ENCODE measurements around the gene TSPAN9.

The TSPAN9 gene

GRCh38 chr12:3298603-3299002 is 221.4 kb downstream of the TSPAN9 start:
- H3K4me3 ChIP-seq (ENCODE audit: low read depth, low read length), result no peak overlapping the region
- in situ Hi-C loops (cut with HindIII; ENCODE audit: low sequenced_read_pairs), result no loop called here
- no peak for DNase-seq (ENCODE audit: low read depth)
- TF ChIP-seq CTCF (IDR thresholded peaks at IDR 0.05; ENCODE audit: low read depth, low read length, missing control alignments), result no peak

- TF ChIP-seq CTCF (IDR thresholded peaks at IDR 0.05; ENCODE audit: low read depth, low read length, missing control alignments), result peak; percentile 98
- H3K4me3 ChIP-seq (ENCODE audit: low read depth, low read length), result peak overlapping the region; percentile 17
- in situ Hi-C loops (cut with HindIII; ENCODE audit: low sequenced_read_pairs), result no loop called here
Measured at GRCh38 chr12:3299929-3300832, 223.0 kb downstream of the TSPAN9 start.

GRCh38 chr12:3300833-3301401 is 223.7 kb downstream of the TSPAN9 start:
- no peak for DNase-seq (ENCODE audit: low read depth)
- no peak overlapping the region for H3K4me3 ChIP-seq (ENCODE audit: low read depth, low read length)
- TF ChIP-seq CTCF (IDR thresholded peaks at IDR 0.05; ENCODE audit: low read depth, low read length, missing control alignments), result no peak
- in situ Hi-C loops (cut with HindIII; ENCODE audit: low sequenced_read_pairs), result no loop called here

More at GRCh38 chr12:3299929-3300832, 223.0 kb downstream of the TSPAN9 start:
- DNase-seq (ENCODE audit: low read depth), result peak; percentile 68

- no peak for TF ChIP-seq CTCF (IDR thresholded peaks at IDR 0.05; ENCODE audit: low read depth, low read length, missing control alignments)
- no peak for DNase-seq (ENCODE audit: low read depth)
- in situ Hi-C loops (cut with HindIII; ENCODE audit: low sequenced_read_pairs), result no loop called here
- H3K4me3 ChIP-seq (ENCODE audit: low read depth, low read length), result no peak overlapping the region
Measured at GRCh38 chr12:3302401-3303041, 225.3 kb downstream of the TSPAN9 start.

GRCh38 chr12:3303410-3304136 is 226.4 kb downstream of the TSPAN9 start:
- TF ChIP-seq CTCF (IDR thresholded peaks at IDR 0.05; ENCODE audit: low read depth, low read length, missing control alignments), result peak; percentile 29
- in situ Hi-C loops (cut with HindIII; ENCODE audit: low sequenced_read_pairs), result no loop called here
- H3K4me3 ChIP-seq (ENCODE audit: low read depth, low read length), result no peak overlapping the region
- no peak for DNase-seq (ENCODE audit: low read depth)
